Common myeloid progenitor, CD34-positive (primary cell): ENCODE data around the gene CCBE1.
"Not testable (repeated sequence)": the region's sequence is repeated elsewhere in the genome, so short reads cannot be mapped to it uniquely, and the experiment has no call there.

Experiments
- CTCF ChIA-PET: fragments of 350-600 bp; sonication (Branson Sonifier 250); formaldehyde crosslinking; loops from one replicate; lab custom pipeline; 2021; ENCODE audit warnings: antibody characterized with exemption; lab: Charles Lee
- POLR2A ChIA-PET: fragments of 350-600 bp; sonication (Branson Sonifier 250); formaldehyde crosslinking; loops from one replicate; lab custom pipeline; 2021; ENCODE audit warnings: antibody characterized with exemption; lab: Charles Lee
- DNase-seq, 3 donors: peaks; one replicate each; pipeline versions ENCODE4 v3.0.0 to v3.0.0-alpha.2; 2013
- H3K27ac ChIP-seq, 2 experiments: 1 replicate in 1 of 2; 2 replicates in 1 of 2; pipeline ENCODE4 v1.7.0; 2013; ENCODE audit warnings: inconsistent platforms in 2 of 2, low read length in 2 of 2, mild to moderate bottlenecking in 2 of 2, low read depth in 1 of 2, moderate library complexity in 1 of 2; ENCODE audit not compliant: severe bottlenecking in 2 of 2, insufficient read depth in 1 of 2, poor library complexity in 1 of 2
- H3K27me3 ChIP-seq, 5 experiments: replicated peaks in 2 of 5; 1 replicate in 3 of 5; 2 replicates in 2 of 5; pipeline versions ENCODE4 v1.6.1 to v1.7.0; 2013; ENCODE audit warnings: low read length in 4 of 5, mild to moderate bottlenecking in 2 of 5, moderate library complexity in 2 of 5, inconsistent platforms in 1 of 5; ENCODE audit not compliant: insufficient read depth in 5 of 5, control insufficient read depth in 4 of 5
- H3K36me3 ChIP-seq, 4 experiments: 1 replicate in 2 of 4; 2 replicates in 2 of 4; pipeline versions ENCODE4 v1.6.1 to v1.7.0; 2013; ENCODE audit warnings: low read length in 3 of 4, control low read depth in 1 of 4, mild to moderate bottlenecking in 1 of 4; ENCODE audit not compliant: control insufficient read depth in 4 of 4, insufficient read depth in 4 of 4
- H3K4me1 ChIP-seq, 4 experiments: 1 replicate in 3 of 4; 2 replicates in 1 of 4; pipeline versions ENCODE4 v1.6.1 to v1.7.1; 2013; ENCODE audit warnings: low read length in 3 of 4, mild to moderate bottlenecking in 3 of 4, control low read depth in 1 of 4, inconsistent platforms in 1 of 4, moderate library complexity in 1 of 4; ENCODE audit not compliant: control insufficient read depth in 4 of 4, insufficient read depth in 4 of 4; ENCODE audit errors: control extremely low read depth in 1 of 4
- H3K4me3 ChIP-seq, 7 experiments: 1 replicate in 4 of 7; 2 replicates in 3 of 7; pipeline versions ENCODE4 v1.5.1 to v1.7.0; 2013; ENCODE audit warnings: mild to moderate bottlenecking in 7 of 7, low read length in 6 of 7, moderate library complexity in 6 of 7, inconsistent platforms in 2 of 7, low read depth in 2 of 7, control low read depth in 1 of 7; ENCODE audit not compliant: insufficient read depth in 4 of 7, control insufficient read depth in 1 of 7; ENCODE audit errors: extremely low read depth in 1 of 7
- H3K9me3 ChIP-seq, 5 experiments: 1 replicate in 4 of 5; 2 replicates in 1 of 5; pipeline versions ENCODE4 v1.6.1 to v1.7.1; 2013; ENCODE audit warnings: low read length in 4 of 5, mild to moderate bottlenecking in 2 of 5, inconsistent platforms in 1 of 5, low read depth in 1 of 5, moderate library complexity in 1 of 5; ENCODE audit not compliant: control insufficient read depth in 4 of 5, insufficient read depth in 2 of 5; ENCODE audit errors: control extremely low read depth in 1 of 5
- WGBS: methylation state at CpG from one replicate; pipeline ENCODE4 v1.1.5; 2013; ENCODE audit not compliant: insufficient coverage; 5-methylcytosine and 5-hydroxymethylcytosine counted together

CCBE1 gene

GRCh38 chr18:59517446-59518165, 179.6 kb downstream of the CCBE1 start:
- Histone ChIP-seq H3K9me3 (peaks cover 0 to 5% (median 0%) of the 10 kb centered on the region in 5 experiments), H3K36me3 (no peaks in the 10 kb centered on the region), H3K4me1 (no peaks in the 10 kb centered on the region), H3K27me3 (peaks cover 0 to 31% (median 17%) of the 10 kb centered on the region in 5 experiments), H3K4me3 (no peak overlapping the region), H3K27ac (no peak overlapping the region)
- DNase-seq = no peak
- CTCF ChIA-PET = no interaction called here
- 40% methylated on average over 1 of the region's 4 CpGs for WGBS
- POLR2A ChIA-PET = no interaction called here

- Histone ChIP-seq H3K27ac (no peak overlapping the region), H3K4me1 (no peaks in the 10 kb centered on the region), H3K9me3 (peaks cover 0 to 5% (median 0%) of the 10 kb centered on the region in 5 experiments), H3K4me3 (no peak overlapping the region), H3K36me3 (no peaks in the 10 kb centered on the region), H3K27me3 (peaks cover 0 to 31% (median 20%) of the 10 kb centered on the region in 5 experiments)
- CTCF ChIA-PET = interaction anchor here (0.5 kb wide), 1 partner anchor 343 kb away, joined by 3 read pairs; no protein-coding TSS in a partner anchor
- DNase-seq = no peak
- WGBS = 18% methylated on average over 6 of the region's 6 CpGs
- POLR2A ChIA-PET = no interaction called here
Observed at GRCh38 chr18:59516356-59517155, 180.7 kb downstream of the CCBE1 start.

- WGBS = 72% methylated on average over 4 of the region's 6 CpGs
- H3K4me1 ChIP-seq, H3K27ac ChIP-seq, H3K4me3 ChIP-seq, H3K9me3 ChIP-seq, H3K36me3 ChIP-seq, DNase-seq, CTCF ChIA-PET, POLR2A ChIA-PET: not testable (repeated sequence)
- peaks cover 0 to 31% (median 21%) of the 10 kb centered on the region in 5 experiments for H3K27me3 ChIP-seq
Observed at GRCh38 chr18:59515956-59516355, 181.3 kb downstream of the CCBE1 start.

GRCh38 chr18:59515147-59515546, 182.1 kb downstream of the CCBE1 start:
- Histone ChIP-seq H3K36me3 (no peaks in the 10 kb centered on the region), H3K4me3 (no peak overlapping the region), H3K4me1 (no peaks in the 10 kb centered on the region), H3K27me3 (peaks cover 0 to 31% (median 21%) of the 10 kb centered on the region in 5 experiments), H3K9me3 (peaks cover 0 to 1% (median 0%) of the 10 kb centered on the region in 5 experiments), H3K27ac (no peak overlapping the region)
- no peak for DNase-seq
- WGBS = 89% methylated on average over 5 of the region's 5 CpGs
- POLR2A ChIA-PET = no interaction called here
- CTCF ChIA-PET = no interaction called here

- ChIA-PET POLR2A (no interaction called here), CTCF (no interaction called here)
- Histone ChIP-seq H3K27ac (no peak overlapping the region), H3K27me3 (peaks cover 0 to 31% (median 21%) of the 10 kb centered on the region in 5 experiments), H3K4me3 (no peak overlapping the region), H3K4me1 (no peaks in the 10 kb centered on the region), H3K36me3 (no peaks in the 10 kb centered on the region), H3K9me3 (no peaks in the 10 kb centered on the region)
- DNase-seq = no peak
- 47% methylated on average over 13 of the region's 13 CpGs for WGBS
Observed at GRCh38 chr18:59514203-59514602, 183.0 kb downstream of the CCBE1 start.

GRCh38 chr18:59512025-59512755, 185.0 kb downstream of the CCBE1 start:
- CTCF ChIA-PET = no interaction called here
- no peak overlapping the region for H3K27ac ChIP-seq
- H3K4me3 ChIP-seq = no peak overlapping the region
- DNase-seq = no peak
- H3K36me3 ChIP-seq = no peaks in the 10 kb centered on the region
- peaks cover 0 to 30% (median 20%) of the 10 kb centered on the region in 5 experiments for H3K27me3 ChIP-seq
- POLR2A ChIA-PET = no interaction called here
- no peaks in the 10 kb centered on the region for H3K9me3 ChIP-seq
- WGBS = 85% methylated on average over 6 of the region's 7 CpGs
- no peaks in the 10 kb centered on the region for H3K4me1 ChIP-seq
